ENCODE measurements around the gene YARS2. TPM values are rescaled to one million over a fixed set of nuclear protein-coding genes. Genes with fewer than 3 reads are reported as not detected.
"Not testable (repeated sequence)": the region's sequence is repeated elsewhere in the genome, so short reads cannot be mapped to it uniquely, and the experiment has no call there.

YARS2 gene
- total and polyA plus RNA-seq, 2 experiments from 2014 or later: 73.0 to 76.7 TPM

- Histone ChIP-seq H3K4me3 (no peak overlapping the region), H3K9me2 (ENCODE audit: insufficient read depth) (no peaks in the 10 kb centered on the region), H3K79me2 (replicated peaks; ENCODE audit: insufficient read depth) (no peaks in the 10 kb centered on the region), H3K27me3 (ENCODE audit: insufficient read depth) (no peaks in the 10 kb centered on the region), H4K20me1 (replicated peaks; ENCODE audit: insufficient read depth) (0 out of 2 replicates have a peak, but pooled peaks cover 3% of the 10 kb centered on the region), H3K27ac (ENCODE audit: low read depth) (no peak overlapping the region), H3K4me1 (ENCODE audit: insufficient read depth) (no peaks in the 10 kb centered on the region), H2AFZ (no peak overlapping the region), H3K4me2 (no peak overlapping the region), H3K36me3 (ENCODE audit: insufficient read depth) (peaks cover 11% of the 10 kb centered on the region; the same call in 1 of the 2 replicates), H3F3A (replicated peaks; ENCODE audit: low read depth) (no peaks in the 10 kb centered on the region; the same call in 1 of the 2 replicates)
- Mint-ChIP-seq H3K4me1 (no peaks in the 10 kb centered on the region), H3K27ac (no peak overlapping the region), H3K9me3 (no peaks in the 10 kb centered on the region), H3K4me3 (no peak overlapping the region), H3K36me3 (ENCODE audit: low read depth) (peaks cover 55% of the 10 kb centered on the region), H3K27me3 (ENCODE audit: insufficient read depth, low read depth, poor library complexity) (no peaks in the 10 kb centered on the region)
- ATAC-seq (no peak), DNase-seq (ENCODE audit: low spot score) (no peak)
- no peak for TF ChIP-seq EZH2phosphoT487 (IDR thresholded peaks at IDR 0.05; ENCODE audit: unreplicated experiment)
- no peak for TF ChIP-seq NANOG (IDR thresholded peaks at IDR 0.05; ENCODE audit: borderline replicate concordance)
- TF ChIP-seq ETS1 (IDR thresholded peaks at IDR 0.05): no peak
Observed at GRCh38 chr12:32726286-32726685, 29.4 kb downstream of the YARS2 start.

GRCh38 chr12:32725308-32725707, 30.4 kb downstream of the YARS2 start:
- not testable (repeated sequence) for H3K9me3 Mint-ChIP-seq; H3K4me1 ChIP-seq (ENCODE audit: insufficient read depth); DNase-seq (ENCODE audit: low spot score); H3K27me3 ChIP-seq (ENCODE audit: insufficient read depth); H3K9me2 ChIP-seq (ENCODE audit: insufficient read depth); H2AFZ ChIP-seq; H3K4me3 ChIP-seq; H3K79me2 ChIP-seq (replicated peaks; ENCODE audit: insufficient read depth); H3K4me3 Mint-ChIP-seq; H3K4me1 Mint-ChIP-seq; ATAC-seq; H4K20me1 ChIP-seq (replicated peaks; ENCODE audit: insufficient read depth); H3F3A ChIP-seq (replicated peaks; ENCODE audit: low read depth); H3K4me2 ChIP-seq; H3K27ac ChIP-seq (ENCODE audit: low read depth); H3K27me3 Mint-ChIP-seq (ENCODE audit: insufficient read depth, low read depth, poor library complexity); H3K27ac Mint-ChIP-seq
- H3K36me3 Mint-ChIP-seq (ENCODE audit: low read depth): peaks cover 53% of the 10 kb centered on the region
- H3K36me3 ChIP-seq (ENCODE audit: insufficient read depth): peaks cover 11% of the 10 kb centered on the region; the same call in 1 of the 2 replicates

GRCh38 chr12:32718926-32719325, 36.8 kb downstream of the YARS2 start:
- H3K27me3 Mint-ChIP-seq (ENCODE audit: insufficient read depth, low read depth, poor library complexity): no peaks in the 10 kb centered on the region
- peaks cover 36% of the 10 kb centered on the region; the same call in 2 of the 3 replicates for H3K36me3 Mint-ChIP-seq (ENCODE audit: low read depth)
- Histone ChIP-seq H3K79me2 (replicated peaks; ENCODE audit: insufficient read depth) (no peaks in the 10 kb centered on the region), H3K27me3 (ENCODE audit: insufficient read depth) (no peaks in the 10 kb centered on the region), H3F3A (replicated peaks; ENCODE audit: low read depth) (0 out of 2 replicates have a peak, but pooled peaks cover 5% of the 10 kb centered on the region), H4K20me1 (replicated peaks; ENCODE audit: insufficient read depth) (no peaks in the 10 kb centered on the region), H3K36me3 (ENCODE audit: insufficient read depth) (peaks cover 22% of the 10 kb centered on the region; the same call in 1 of the 2 replicates), H3K4me3 (no peak overlapping the region), H3K27ac (ENCODE audit: low read depth) (no peak overlapping the region; the same call in 1 of the 2 replicates), H3K4me1 (ENCODE audit: insufficient read depth) (no peaks in the 10 kb centered on the region), H3K9me2 (ENCODE audit: insufficient read depth) (no peaks in the 10 kb centered on the region), H2AFZ (no peak overlapping the region), H3K4me2 (no peak overlapping the region)
- no peak overlapping the region for H3K4me3 Mint-ChIP-seq
- no peaks in the 10 kb centered on the region for H3K4me1 Mint-ChIP-seq
- ATAC-seq: no peak
- no peak for DNase-seq (ENCODE audit: low spot score)
- H3K9me3 Mint-ChIP-seq: no peaks in the 10 kb centered on the region
- H3K27ac Mint-ChIP-seq: no peak overlapping the region
- TF ChIP-seq EZH2 (IDR thresholded peaks at IDR 0.05; ENCODE audit: low read depth, unreplicated experiment) (no peak), NANOG (IDR thresholded peaks at IDR 0.05; ENCODE audit: borderline replicate concordance) (no peak), ZNF462 (CRISPR knock-in tag; IDR thresholded peaks at IDR 0.05) (no peak)
